Ascending aorta (tissue), 2 donors: ENCODE data around the gene MIPEP. TPM values are rescaled to one million over a fixed set of nuclear protein-coding genes. Genes with fewer than 3 reads are reported as not detected.

Source experiments
- DNase-seq, 2 donors: peaks; one replicate each; pipeline ENCODE4 v3.0.0-alpha.2; 2019; ENCODE audit warnings: low spot score in 2 of 2
- H3K27ac ChIP-seq, 2 donors: fragments of 200-600 bp; sonication (generic); one replicate each; pipeline ENCODE4 v1.5.1; 2016 to 2017; ENCODE audit warnings: mild to moderate bottlenecking in 1 of 2
- H3K27me3 ChIP-seq: fragments of 200-600 bp; sonication (generic); one replicate; pipeline ENCODE4 v1.5.1; 2017
- H3K36me3 ChIP-seq, 2 donors: fragments of 200-600 bp; sonication (generic); one replicate each; pipeline ENCODE4 v1.5.1; 2016
- H3K4me1 ChIP-seq, 2 donors: fragments of 200-600 bp; sonication (generic); one replicate each; pipeline ENCODE4 v1.5.1; 2016 to 2017; ENCODE audit warnings: mild to moderate bottlenecking in 1 of 2
- H3K4me3 ChIP-seq, 2 donors: fragments of 200-600 bp; sonication (generic); one replicate each; pipeline ENCODE4 v1.5.1; 2016 to 2017; ENCODE audit warnings: mild to moderate bottlenecking in 1 of 2
- H3K9me3 ChIP-seq, 2 donors: fragments of 200-600 bp; sonication (generic); one replicate each; pipeline ENCODE4 v1.5.1; 2016
- CTCF ChIP-seq, 3 experiments: fragments of 200-600 bp in 2 of 3; fragments of 450-650 bp in 1 of 3; sonication (generic) in 2 of 3; IDR thresholded peaks; one replicate each; pipeline ENCODE4 v1.5.1; 2016 to 2019; ENCODE audit warnings: antibody characterized with exemption in 3 of 3, mild to moderate bottlenecking in 1 of 3, moderate library complexity in 1 of 3
- intact Hi-C: fragments of 100-400 bp; cut with DNase I; formaldehyde crosslinking; loops from one replicate; pipeline ENCODE4 v1.15.1; 2023
- total RNA-seq: library from RNA; depleted of rRNA; stranded (reverse); fragments of >200 nt; gene quantifications from one replicate; pipeline ENCODE4 v1.1.0, GENCODE V29; 2016

MIPEP gene
- total RNA-seq, 1 donor from 2014 or later, result 2.8 TPM

- no peak for TF ChIP-seq CTCF (IDR thresholded peaks at IDR 0.05)
- H3K4me3 ChIP-seq, result no peak overlapping the region
These were observed 80.4 kb downstream of the MIPEP start for GRCh38 chr13:23808803-23809202.

GRCh38 chr13:23806874-23807526, 82.2 kb downstream of the MIPEP start:
- no peaks in the 10 kb centered on the region for H3K27me3 ChIP-seq
- H3K36me3 ChIP-seq, result no peaks in the 10 kb centered on the region
- DNase-seq, result no peak
- no peak for TF ChIP-seq CTCF (IDR thresholded peaks at IDR 0.05)
- no peaks in the 10 kb centered on the region for H3K4me1 ChIP-seq
- H3K9me3 ChIP-seq, result no peaks in the 10 kb centered on the region
- intact Hi-C loops, result no loop called here
- H3K27ac ChIP-seq, result no peak overlapping the region
- H3K4me3 ChIP-seq, result no peak overlapping the region

More at GRCh38 chr13:23808803-23809202, 80.4 kb downstream of the MIPEP start:
- intact Hi-C loops, result no loop called here
- Histone ChIP-seq H3K9me3 (no peaks in the 10 kb centered on the region), H3K36me3 (no peaks in the 10 kb centered on the region), H3K4me1 (no peaks in the 10 kb centered on the region), H3K27ac (no peak overlapping the region), H3K27me3 (no peaks in the 10 kb centered on the region)
- no peak for DNase-seq

- Histone ChIP-seq H3K27ac (no peak overlapping the region), H3K27me3 (no peaks in the 10 kb centered on the region), H3K9me3 (no peaks in the 10 kb centered on the region), H3K4me3 (no peak overlapping the region), H3K4me1 (no peaks in the 10 kb centered on the region), H3K36me3 (no peaks in the 10 kb centered on the region)
- no peak for TF ChIP-seq CTCF (IDR thresholded peaks at IDR 0.05)
- intact Hi-C loops, result no loop called here
- DNase-seq, result no peak
These were observed 83.4 kb downstream of the MIPEP start for GRCh38 chr13:23805821-23806220.

- TF ChIP-seq CTCF (IDR thresholded peaks at IDR 0.05), result no peak
- intact Hi-C loops, result no loop called here
These were observed 84.1 kb downstream of the MIPEP start for GRCh38 chr13:23805122-23805521.

GRCh38 chr13:23804166-23804565, 85.0 kb downstream of the MIPEP start:
- Histone ChIP-seq H3K27ac (no peak overlapping the region), H3K36me3 (no peaks in the 10 kb centered on the region), H3K9me3 (no peaks in the 10 kb centered on the region), H3K4me1 (peaks cover 0 to 3% of the 10 kb centered on the region in 2 donors), H3K4me3 (no peak overlapping the region), H3K27me3 (no peaks in the 10 kb centered on the region)
- intact Hi-C loops, result no loop called here
- no peak for DNase-seq
- no peak for TF ChIP-seq CTCF (IDR thresholded peaks at IDR 0.05)

More at GRCh38 chr13:23805122-23805521, 84.1 kb downstream of the MIPEP start:
- Histone ChIP-seq H3K27ac (no peak overlapping the region), H3K9me3 (no peaks in the 10 kb centered on the region), H3K27me3 (no peaks in the 10 kb centered on the region), H3K4me1 (peaks cover 0 to 2% of the 10 kb centered on the region in 2 donors), H3K4me3 (no peak overlapping the region), H3K36me3 (no peaks in the 10 kb centered on the region)
- no peak for DNase-seq
